GM21360 (cell line): ENCODE measurements around the gene TEF.

ENCODE experiments used
- ATAC-seq: cut with Tn5 transposase; IDR thresholded peaks from one replicate; pipeline ENCODE4 v1.9.1; 2021; ENCODE audit warnings: mild to moderate bottlenecking, moderate library complexity; ENCODE audit not compliant: unreplicated experiment

TEF gene, protein sequence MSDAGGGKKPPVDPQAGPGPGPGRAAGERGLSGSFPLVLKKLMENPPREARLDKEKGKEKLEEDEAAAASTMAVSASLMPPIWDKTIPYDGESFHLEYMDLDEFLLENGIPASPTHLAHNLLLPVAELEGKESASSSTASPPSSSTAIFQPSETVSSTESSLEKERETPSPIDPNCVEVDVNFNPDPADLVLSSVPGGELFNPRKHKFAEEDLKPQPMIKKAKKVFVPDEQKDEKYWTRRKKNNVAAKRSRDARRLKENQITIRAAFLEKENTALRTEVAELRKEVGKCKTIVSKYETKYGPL

DNA sequence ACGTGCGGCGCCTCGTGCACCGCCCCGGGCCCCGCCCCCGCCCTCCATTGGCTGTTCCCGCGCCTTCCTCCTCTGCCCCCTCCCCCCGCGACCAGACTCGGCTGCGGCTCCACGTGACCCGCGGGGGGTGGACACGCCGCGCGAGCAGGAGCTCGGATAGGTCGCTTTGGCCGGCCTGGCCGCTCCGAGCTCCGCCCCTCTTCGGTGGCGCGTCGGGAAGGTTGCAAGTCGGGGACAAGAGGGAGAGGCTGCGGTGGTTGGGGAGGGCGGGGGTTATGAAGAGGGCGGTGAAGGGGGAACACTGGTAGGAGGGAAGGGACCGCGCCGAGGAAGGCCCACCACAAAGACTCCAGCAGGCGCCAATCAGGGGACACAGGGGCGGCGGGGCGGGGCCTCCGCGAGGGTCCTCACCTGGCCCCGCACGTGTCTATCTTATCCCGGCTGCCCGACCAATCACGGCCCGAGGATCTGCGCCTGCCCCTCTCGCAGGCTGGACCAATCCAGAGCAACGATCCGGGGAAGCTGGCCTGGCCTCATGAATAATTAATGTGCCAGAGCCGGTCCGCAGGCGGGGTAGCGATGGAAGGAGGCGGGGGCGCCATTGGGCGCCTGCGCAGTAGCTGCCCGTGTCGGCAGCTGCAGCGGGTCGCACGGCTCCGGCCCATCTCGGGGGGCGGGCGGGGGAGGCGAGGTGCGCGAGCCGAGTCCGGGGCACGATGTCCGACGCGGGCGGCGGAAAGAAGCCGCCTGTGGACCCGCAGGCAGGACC lies at the start of gene TEF:
Gene TEF, plus strand, starts transcription at position 614 of the 769 bp plus-strand sequence. Its CDS starts 103 bp downstream, at position 717.
- peak; percentile 83 for ATAC-seq

- no peak for ATAC-seq
These were observed 49.4 kb upstream of the TEF start for GRCh38 chr22:41332217-41332939.

DNA sequence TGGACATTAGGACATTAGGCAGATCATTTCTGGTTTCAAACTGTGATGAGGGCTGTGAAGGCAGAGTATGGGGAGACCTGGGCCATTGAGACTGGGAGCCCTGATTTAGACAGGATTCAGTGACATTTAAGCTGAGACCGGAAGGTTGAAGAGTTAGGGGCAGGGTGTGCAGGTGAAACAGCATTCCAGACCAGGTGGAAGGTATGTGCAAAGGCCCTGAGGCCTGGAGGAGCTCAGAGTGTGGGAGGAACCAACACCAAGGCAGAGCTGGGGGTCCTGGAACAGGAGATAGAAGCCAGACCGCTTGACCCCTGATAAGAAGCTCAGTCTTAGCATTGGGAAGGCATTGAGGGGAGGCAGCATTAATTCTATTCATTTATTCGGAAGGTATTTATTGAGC lies 47.9 kb upstream of the TEF start:
- ATAC-seq, result no peak

DNA sequence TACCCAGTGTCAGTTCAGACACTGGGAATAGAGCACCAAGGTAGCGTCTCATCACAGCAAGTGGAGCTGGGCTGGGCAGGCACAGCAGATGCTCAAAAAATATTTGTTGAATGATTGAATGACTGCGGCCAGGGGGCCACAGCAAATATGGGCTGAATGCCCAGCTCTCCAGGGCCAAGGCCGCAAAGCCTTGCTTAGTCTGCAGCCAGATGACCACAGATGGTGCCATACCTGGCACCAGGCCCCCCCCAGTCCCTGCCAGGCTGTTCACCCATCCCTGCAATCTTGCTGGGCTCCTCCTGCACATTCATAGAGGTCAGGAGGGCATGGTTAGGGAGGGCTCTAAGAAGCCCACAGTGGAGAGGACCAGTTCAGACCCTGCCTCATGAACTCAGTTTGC lies 47.5 kb upstream of the TEF start:
- ATAC-seq, result no peak

DNA sequence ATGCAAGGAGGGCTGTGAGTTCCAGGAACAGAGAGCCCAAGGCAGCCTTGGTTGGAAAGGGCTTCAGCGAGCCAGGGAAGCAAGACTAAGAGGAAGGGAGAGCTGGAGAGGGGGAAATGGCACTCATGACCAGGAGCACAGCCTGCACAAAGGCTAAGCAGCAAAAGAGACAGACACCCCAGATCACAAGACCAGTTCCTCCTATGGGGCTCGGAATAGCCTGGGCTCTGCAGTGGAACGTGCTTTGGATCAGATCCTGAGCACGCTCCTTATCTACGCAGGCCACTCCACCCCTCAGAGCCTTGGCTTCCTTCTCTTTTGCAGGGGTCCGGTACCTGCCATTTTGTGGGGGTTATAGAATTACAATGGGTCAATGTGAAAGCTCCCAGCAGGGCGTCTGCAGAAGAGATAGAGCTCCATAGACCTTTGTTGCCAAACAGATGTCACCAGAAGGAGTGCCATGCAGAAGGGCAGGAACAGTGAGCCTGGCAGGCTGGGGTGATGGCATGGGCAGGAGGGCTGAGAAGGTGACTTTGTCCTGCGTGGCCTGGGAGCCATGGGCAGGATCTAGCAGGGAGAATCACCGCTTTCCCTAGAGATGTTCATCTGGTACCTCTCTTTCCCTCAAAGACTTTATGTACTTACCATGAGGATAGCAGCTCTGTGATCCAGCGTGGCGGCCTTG lies 46.6 kb upstream of the TEF start:
- ATAC-seq, result no peak

DNA sequence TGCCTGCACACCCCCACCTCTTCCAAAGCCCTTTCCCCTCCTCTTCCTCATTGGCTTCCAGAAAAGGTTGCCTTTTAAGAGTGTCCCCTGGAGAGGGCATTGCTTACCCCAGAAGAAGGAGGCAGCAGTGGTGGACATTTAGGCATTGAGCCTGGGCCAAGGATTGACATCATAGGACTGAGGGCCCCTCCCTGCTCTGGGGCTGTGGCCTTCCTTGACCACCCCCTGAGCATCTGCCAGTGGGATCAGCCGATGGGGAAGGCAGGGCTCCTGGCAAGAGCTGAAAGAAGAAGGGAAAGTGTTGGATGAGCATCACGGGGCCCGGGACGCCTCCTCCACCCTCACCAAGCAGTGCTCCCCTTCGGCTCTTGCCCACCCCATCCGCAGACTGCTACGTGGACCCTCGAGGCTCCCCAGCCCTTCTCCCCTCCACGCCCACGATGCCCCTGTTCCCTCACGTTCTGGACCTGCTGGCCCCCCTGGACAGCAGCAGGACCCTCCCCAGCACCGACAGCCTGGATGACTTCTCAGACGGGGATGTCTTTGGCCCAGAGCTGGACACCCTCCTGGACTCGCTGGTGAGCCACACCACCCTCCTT lies 43.0 kb upstream of the TEF start:
- no peak for ATAC-seq

GRCh38 chr22:41339823-41340222 lies 41.9 kb upstream of the TEF start:
- ATAC-seq, result no peak

DNA sequence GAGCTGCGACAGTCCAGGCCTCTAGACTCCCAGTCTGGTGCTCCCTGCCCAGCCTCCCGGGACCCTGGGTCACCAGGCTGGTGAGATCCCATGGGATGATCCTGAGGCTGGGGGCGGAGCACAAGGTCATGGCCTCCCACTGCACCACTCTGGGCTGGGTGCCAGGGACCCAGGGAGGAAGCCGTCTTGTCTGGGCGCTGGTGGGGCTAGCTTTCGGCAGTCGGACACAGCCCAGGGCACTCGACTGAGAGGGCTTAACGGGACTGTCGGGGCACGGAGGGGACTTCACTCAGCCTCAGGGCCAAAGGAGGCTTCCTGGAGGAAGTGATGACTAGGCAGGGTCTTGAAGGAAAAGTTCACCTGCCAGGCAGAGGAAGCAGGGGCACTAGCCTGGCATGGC lies 41.4 kb upstream of the TEF start:
- no peak for ATAC-seq

DNA sequence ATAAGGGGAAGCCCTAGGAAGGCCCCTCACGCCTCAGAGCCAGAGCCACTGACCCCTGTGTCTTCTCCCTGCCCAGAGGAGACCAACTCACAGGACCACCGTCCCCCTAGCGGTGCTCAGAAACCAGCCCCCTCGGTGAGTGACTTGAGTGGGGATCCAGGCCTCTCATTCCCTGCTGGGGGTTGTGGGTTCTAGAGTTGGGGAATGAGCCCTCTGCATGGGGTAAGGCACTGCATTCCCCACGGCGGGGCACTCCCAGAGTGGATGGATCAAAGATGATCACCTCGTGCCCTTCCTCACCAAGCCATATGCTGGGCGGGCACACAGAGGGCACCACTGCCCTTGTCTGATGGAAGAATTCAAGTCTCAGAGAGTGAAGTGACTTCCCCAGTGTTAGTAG lies 40.7 kb upstream of the TEF start:
- no peak for ATAC-seq

GRCh38 chr22:41341990-41342389 lies 39.8 kb upstream of the TEF start:
- no peak for ATAC-seq

- no peak for ATAC-seq
These were observed 38.4 kb upstream of the TEF start for GRCh38 chr22:41343300-41343699.

GRCh38 chr22:41343717-41344116 lies 38.0 kb upstream of the TEF start:
- ATAC-seq, result no peak

GRCh38 chr22:41344189-41344788 lies 37.5 kb upstream of the TEF start:
- no peak for ATAC-seq

- ATAC-seq, result no peak
These were observed 35.9 kb upstream of the TEF start for GRCh38 chr22:41345807-41346335.

- no peak for ATAC-seq
These were observed 34.5 kb upstream of the TEF start for GRCh38 chr22:41347066-41347859.

DNA sequence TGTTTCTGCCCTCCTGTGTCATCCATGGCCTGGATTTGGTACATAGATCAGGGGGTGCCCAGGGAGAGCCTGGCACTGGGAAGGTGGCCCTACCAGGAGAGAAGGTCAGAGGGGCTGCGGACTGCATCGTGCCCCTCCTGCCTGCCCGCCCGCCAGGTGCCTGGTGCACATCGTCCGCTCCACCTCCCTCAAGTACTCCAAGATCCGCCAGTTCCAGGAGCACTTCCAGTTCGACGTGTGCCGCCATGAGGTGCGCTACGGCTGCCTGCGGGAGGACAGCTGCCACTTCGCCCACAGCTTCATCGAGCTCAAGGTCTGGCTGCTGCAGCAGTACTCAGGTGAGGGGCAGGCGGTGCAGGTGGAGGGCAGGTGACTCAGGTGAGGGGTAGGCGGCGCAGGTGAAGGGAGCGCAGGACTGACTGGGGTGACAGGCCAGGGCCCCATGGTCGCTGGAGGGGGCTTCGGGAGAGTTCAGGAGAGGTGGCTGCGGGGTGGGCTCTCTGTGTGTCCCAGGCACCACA lies 32.7 kb upstream of the TEF start:
- no peak for ATAC-seq

- ATAC-seq, result no peak
These were observed 31.7 kb upstream of the TEF start for GRCh38 chr22:41350087-41350486.

GRCh38 chr22:41351011-41351410 lies 30.7 kb upstream of the TEF start:
- no peak for ATAC-seq

DNA sequence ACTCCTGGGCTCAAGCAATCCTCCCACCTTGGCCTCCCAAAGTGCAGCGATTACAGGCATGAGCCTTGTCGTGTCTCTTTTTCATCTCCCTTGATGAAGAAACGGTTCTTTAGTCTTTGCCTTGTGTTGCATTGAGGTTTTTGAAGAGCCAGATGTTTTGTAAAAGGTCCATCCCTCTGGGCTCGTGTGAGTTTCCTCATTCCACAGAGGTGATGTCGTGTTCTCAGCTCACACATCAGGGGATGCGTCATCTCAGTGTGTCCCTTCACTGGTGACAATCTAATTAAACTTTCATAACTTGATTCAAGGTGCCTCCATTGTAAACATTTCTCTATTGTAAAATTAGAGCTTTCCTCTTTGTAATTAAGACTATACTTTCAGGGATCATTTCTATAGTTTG lies 29.7 kb upstream of the TEF start:
- ATAC-seq, result no peak
